ENCODE results near the gene WIZ. TPM values are rescaled to one million over a fixed set of nuclear protein-coding genes. Genes with fewer than 3 reads are reported as not detected.

WIZ gene
- polyA plus RNA-seq, 4 donors, result 31.2 to 43.2 (median 31.8) TPM

- peak; percentile 75 to 82 (median 79) for DNase-seq (ENCODE audit: low read depth in 4 of 4, low spot score in 3 of 4)
These were observed 16.9 kb downstream of the WIZ start for GRCh38 chr19:15432629-15433518.

DNA sequence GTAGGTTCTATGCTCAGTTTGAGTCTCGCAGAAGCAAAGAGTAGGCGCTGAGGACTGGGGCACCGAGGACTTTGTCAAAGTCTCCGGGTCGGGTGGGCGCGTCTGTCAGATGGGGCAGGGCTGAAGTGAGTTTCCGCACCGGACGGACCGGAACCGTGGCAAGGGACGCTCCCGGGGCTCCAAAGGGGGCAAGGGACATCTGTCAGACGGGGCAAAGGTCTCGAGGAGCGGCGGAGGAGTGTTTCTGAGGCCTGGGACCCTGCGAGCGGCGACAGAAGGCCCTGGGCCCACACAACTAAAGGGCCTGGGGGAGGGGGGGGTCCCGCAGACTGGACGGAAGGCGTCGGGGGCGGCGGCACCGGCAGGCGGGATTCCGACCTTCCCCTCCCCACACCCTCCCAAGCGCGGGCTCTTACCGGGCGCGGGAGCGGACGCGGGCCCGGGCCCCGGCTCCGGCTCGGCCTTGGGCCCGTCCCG is 17.7 kb downstream of the WIZ start:
- DNase-seq (ENCODE audit: low read depth in 4 of 4, low spot score in 3 of 4), result no peak

GRCh38 chr19:15431396-15432017 is 18.2 kb downstream of the WIZ start:
- no peak for DNase-seq (ENCODE audit: low read depth in 4 of 4, low spot score in 3 of 4)

DNA sequence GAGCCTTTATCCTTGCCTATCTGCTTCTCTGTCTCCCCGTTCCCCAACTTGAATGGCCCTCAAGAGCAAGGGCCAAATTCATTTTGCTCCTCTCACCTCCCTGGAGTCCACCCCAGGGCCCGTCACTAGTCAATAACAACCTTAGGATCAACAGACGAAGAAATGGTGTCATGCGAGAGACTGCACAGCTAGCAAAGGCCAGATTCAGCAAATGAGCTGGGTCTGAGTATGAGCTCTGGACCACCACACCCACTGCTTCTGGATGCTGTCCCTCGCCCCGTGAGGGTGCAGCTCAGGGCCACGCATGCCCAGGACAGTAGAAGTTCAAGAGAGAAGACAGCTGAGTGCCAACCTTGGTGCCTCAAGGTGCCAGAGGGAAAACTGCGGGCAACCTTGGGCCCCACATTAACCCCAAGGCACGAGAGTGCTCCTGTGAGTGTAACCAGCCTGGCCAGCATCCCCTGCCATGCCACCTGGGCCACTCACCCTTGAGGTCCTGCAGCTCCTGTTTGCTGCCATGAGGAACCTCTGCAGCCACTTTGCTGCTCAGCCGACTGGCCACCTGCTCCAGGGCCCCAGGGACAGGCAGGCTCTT is 19.1 kb downstream of the WIZ start:
- no peak for DNase-seq (ENCODE audit: low read depth in 4 of 4, low spot score in 3 of 4)

DNA sequence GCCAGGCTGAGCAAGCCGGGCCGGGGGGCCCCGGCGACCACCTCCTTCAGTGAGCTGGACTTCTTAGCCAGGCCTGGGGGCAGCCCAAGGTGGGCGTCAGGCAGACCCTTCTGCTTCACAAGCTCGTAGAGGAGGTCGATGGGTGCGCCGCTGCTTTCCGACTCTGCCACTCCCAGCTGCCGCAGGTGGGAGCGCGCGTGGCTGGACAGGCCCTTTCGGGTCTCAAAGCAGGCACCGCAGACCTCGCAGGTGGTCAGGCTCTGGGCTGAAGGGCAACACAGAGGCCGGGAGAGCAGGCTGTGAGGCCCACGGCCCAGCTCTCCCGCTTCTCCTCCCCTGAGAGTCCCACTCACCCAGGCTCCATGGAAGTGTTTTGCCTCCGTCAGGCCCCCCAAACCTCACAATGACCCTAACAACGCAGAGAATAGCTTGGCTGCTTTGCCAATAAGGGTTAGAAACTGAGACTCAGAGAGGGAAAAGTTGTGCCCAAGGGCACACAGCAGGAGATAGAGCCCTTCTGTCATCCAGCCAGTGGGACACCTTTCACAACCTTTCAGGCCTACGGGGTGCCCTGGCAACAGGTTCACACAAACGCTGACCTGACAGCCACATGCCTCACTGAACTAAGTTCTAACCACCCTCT is 19.8 kb downstream of the WIZ start:
- DNase-seq (ENCODE audit: low read depth in 4 of 4, low spot score in 3 of 4), result no peak

DNA sequence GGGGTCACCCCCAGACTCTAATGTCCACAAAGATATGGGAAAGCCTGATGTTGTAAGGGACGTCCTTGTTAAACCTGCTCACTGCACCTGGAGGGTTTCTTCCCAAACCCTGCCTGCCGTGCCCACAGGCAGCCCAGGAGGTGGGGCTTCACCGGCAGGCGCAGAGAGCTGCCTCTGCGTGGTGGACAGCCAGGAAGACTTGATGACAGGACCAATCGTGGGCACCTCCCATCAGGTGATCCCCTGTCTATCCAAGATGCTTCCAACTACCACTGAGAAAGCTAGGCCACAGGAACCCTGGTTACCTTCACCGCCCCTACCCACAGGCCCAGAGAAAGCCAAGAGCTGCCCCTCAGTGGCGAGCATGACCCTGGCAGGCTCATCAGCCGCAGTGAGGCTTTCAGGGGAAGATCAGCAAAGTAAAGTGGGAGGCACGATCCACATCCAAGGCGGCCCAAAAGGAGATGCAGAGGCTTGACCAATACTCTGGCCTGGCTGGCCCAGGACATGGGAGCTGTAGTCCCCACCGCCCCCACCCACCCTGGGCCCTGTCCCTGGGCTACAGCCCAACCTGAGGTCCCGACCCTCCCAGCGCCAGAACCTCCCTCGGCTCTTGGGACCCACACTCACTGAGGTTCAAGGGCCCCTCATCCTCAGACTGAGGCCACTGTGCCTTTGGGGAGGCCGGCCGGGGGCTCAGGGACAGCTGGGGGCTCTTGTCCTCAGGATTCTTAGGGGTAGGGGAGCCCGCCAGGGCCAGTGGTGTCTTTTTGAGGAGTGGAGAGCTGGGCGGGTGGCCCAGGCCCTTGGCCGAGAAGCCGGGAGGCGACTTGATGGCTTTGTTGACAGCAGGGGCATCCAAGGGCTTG is 20.6 kb downstream of the WIZ start:
- DNase-seq (ENCODE audit: low read depth in 4 of 4, low spot score in 3 of 4), result no peak

GRCh38 chr19:15427991-15428471 is 21.7 kb downstream of the WIZ start:
- no peak for DNase-seq (ENCODE audit: low read depth in 4 of 4, low spot score in 3 of 4)

DNA sequence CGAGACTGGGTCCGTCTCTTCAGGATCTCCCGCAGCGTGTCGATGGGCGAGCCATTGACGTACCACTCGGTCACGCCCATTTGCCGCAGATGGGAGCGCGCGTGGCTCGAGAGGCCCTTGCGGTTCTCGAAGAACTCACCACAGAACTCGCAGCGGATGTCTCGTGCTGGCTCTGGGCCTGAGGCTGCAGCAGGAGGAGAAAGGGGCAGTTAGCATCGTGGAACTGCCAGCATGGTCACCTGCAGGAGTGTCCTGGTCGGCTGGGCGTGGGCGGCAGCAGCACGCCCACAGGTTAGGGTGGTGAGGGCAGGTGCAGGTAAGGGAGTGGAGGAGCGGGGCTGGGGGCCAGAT is 22.4 kb downstream of the WIZ start:
- no peak for DNase-seq (ENCODE audit: low read depth in 4 of 4, low spot score in 3 of 4)

GRCh38 chr19:15426485-15427349 is 23.0 kb downstream of the WIZ start:
- DNase-seq (ENCODE audit: low read depth in 4 of 4, low spot score in 3 of 4), result no peak

DNA sequence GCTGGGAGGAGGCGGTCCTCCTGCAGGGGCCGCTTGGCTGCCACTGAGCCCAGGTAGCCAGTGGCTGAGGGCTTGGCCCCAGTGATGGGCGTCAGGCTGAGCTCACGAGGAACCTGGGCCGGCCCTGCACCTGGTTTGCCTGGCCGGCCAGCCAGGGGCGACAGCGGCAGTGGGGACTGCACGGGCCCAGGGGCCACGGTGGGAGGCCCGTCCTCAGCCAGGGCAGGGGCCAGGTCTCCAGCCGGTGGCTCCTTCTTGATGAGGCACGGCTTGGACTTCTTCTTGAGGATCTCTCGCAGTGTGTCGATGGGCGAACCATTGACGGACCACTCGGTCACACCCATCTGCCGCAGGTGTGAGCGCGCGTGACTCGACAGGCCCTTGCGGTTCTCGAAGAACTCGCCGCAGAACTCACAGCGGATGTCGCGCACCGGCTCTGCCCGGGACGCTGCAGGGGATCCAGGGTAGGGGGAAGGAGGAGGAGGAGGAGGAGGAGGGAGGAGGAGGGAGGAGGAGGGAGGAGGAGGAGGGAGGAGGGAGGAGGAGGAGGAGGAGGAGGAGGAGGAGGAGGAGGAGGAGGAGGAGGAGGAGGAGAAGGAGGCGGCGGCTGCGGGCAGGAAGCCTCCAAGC is 24.3 kb downstream of the WIZ start:
- no peak for DNase-seq (ENCODE audit: low read depth in 4 of 4, low spot score in 3 of 4)

DNA sequence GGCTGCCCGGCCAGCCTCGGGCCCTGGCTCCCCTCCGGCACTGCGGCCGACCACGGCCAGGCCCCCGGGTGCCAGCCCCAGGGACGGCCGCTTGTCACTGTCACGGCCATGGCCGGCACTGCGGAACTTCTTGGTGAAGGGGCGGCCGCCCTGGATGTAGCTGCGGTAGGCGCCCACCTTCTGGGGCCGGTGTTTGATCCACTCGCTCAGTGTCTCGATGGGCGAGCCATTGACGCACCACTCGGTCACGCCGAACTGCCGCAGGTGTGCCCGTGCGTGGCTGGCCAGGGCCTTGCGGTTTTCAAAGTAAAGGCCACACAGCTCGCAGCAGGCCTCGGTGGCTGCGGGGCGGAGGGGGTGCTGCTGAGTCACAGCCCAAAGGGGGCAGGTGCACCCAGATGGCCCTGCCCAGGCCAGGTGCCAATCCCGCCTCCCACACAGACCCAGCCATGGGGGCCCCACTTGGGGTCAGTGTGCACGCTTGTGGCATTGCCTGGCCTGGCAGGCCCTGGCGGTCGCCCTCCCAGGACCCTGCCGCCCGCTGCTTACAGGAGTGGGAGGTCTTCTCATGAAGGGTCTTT is 25.0 kb downstream of the WIZ start:
- DNase-seq (ENCODE audit: low read depth in 4 of 4, low spot score in 3 of 4), result no peak

GRCh38 chr19:15424121-15424520 is 25.6 kb downstream of the WIZ start:
- DNase-seq (ENCODE audit: low read depth in 4 of 4, low spot score in 3 of 4), result no peak

DNA sequence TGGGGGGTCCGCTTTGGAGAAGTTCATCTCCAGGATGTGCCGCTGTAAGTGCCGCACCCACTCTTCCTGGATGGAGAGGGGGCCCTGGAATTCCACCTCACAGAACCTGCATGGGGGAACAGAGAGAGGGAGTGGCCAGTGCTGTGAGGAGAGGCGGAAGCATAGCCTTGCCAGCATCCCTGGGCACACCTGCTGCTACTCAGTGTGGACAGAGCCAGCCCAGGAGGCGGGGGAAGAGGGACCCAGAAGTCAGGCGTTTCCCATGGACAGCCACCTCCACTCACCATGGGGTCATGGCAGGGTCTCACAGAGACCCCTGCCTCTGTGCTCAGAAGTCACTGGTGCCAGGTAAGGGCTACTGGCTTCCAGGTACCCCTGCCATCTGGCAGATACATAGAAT is 26.6 kb downstream of the WIZ start:
- no peak for DNase-seq (ENCODE audit: low read depth in 4 of 4, low spot score in 3 of 4)

GRCh38 chr19:15422296-15423075 is 27.3 kb downstream of the WIZ start:
- DNase-seq (ENCODE audit: low read depth in 4 of 4, low spot score in 3 of 4), result no peak

DNA sequence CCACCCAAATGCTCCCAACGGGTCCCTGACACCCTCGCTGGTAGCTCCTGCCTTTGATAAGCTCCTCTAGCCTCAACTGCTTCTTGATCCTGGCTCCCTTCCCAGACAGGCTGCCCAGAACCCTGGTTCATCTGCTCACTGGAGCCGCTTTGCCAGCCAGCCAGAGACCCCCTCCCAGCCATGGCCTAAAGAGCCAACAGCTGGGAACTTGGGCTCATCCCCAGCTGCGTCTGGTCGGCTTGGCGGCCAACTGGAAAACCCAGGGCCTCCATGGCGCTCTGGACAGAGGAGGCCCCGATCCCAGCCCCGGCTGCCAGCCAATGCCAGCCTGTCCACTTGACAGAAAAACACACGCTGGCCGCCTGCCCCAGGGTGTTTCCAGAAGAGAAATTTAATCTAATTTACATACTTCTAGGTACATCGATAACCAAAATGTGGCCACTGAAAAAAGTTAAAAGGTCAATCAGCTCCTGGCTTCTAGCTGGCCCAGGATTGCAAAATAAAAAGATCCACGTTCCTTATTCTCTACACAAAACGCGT is 28.0 kb downstream of the WIZ start:
- no peak for DNase-seq (ENCODE audit: low read depth in 4 of 4, low spot score in 3 of 4)

- no peak for DNase-seq (ENCODE audit: low read depth in 4 of 4, low spot score in 3 of 4)
These were observed 28.5 kb downstream of the WIZ start for GRCh38 chr19:15421136-15421695.

Measured in right renal pelvis (tissue), 4 donors.